Fibroblast of lung (primary cell): Measurements from ENCODE around the gene PCDHA6. TPM values are rescaled to one million over a fixed set of nuclear protein-coding genes. Genes with fewer than 3 reads are reported as not detected.

Experiments used
- DNase-seq, 2 donors: peaks; one replicate each; pipeline versions ENCODE4 v3.0.0 to v3.0.0-alpha.2; 2010; ENCODE audit warnings: low read depth in 2 of 2
- H2AFZ ChIP-seq: 2 replicates; pipeline ENCODE4 v1.5.1; 2012; ENCODE audit warnings: low read length, control low read depth, inconsistent platforms
- H3K27ac ChIP-seq: 2 replicates; pipeline ENCODE4 v1.5.1; 2011; ENCODE audit warnings: low read length, control low read depth; ENCODE audit not compliant: insufficient read depth
- H3K27me3 ChIP-seq: 2 replicates; pipeline ENCODE4 v1.5.1; 2011; ENCODE audit warnings: mild to moderate bottlenecking, low read length; ENCODE audit not compliant: control insufficient read depth, insufficient read depth
- H3K36me3 ChIP-seq: 2 replicates; pipeline ENCODE4 v1.5.1; 2011; ENCODE audit warnings: low read length; ENCODE audit not compliant: control insufficient read depth, insufficient read depth
- H3K4me1 ChIP-seq: 2 replicates; pipeline ENCODE4 v1.5.1; 2011; ENCODE audit warnings: low read length; ENCODE audit not compliant: control insufficient read depth, insufficient read depth; ENCODE audit errors: extremely low read depth
- H3K4me2 ChIP-seq: 2 replicates; pipeline ENCODE4 v1.5.1; 2011; ENCODE audit warnings: low read length, control low read depth; ENCODE audit not compliant: insufficient read depth; ENCODE audit errors: extremely low read depth
- H3K4me3 ChIP-seq, 4 experiments: fragments of 200-600 bp in 1 of 4; sonication (generic) in 1 of 4; replicated peaks in 1 of 4; 2 replicates each; pipeline ENCODE4 v1.5.1; 2011 to 2016; ENCODE audit warnings: low read length in 4 of 4, low read depth in 3 of 4, mild to moderate bottlenecking in 3 of 4, control low read depth in 2 of 4, inconsistent platforms in 1 of 4, mixed read lengths in 1 of 4; ENCODE audit not compliant: insufficient read depth in 1 of 4; ENCODE audit errors: control extremely low read depth in 1 of 4
- H3K79me2 ChIP-seq: 2 replicates; pipeline ENCODE4 v1.5.1; 2012; ENCODE audit warnings: mild to moderate bottlenecking, low read length, inconsistent platforms; ENCODE audit not compliant: control insufficient read depth, insufficient read depth
- H3K9ac ChIP-seq: 2 replicates; pipeline ENCODE4 v1.5.1; 2011; ENCODE audit warnings: mild to moderate bottlenecking, low read length, control low read depth; ENCODE audit not compliant: insufficient read depth
- H3K9me3 ChIP-seq: 2 replicates; pipeline ENCODE4 v1.5.1; 2012; ENCODE audit warnings: low read depth, low read length; ENCODE audit not compliant: control insufficient read depth, insufficient read depth
- H4K20me1 ChIP-seq: 2 replicates; pipeline ENCODE4 v1.5.1; 2011; ENCODE audit warnings: low read length; ENCODE audit not compliant: control insufficient read depth, insufficient read depth; ENCODE audit errors: extremely low read depth
- CTCF ChIP-seq, 2 donors: IDR thresholded peaks in 1 of 2; conservative IDR thresholded peaks in 1 of 2; 1 replicate in 1 of 2; 2 replicates in 1 of 2; pipeline ENCODE4 v1.5.1; 2011 to 2012; ENCODE audit warnings: low read length in 2 of 2, control low read depth in 1 of 2, inconsistent platforms in 1 of 2, low read depth in 1 of 2, mild to moderate bottlenecking in 1 of 2
- EZH2 ChIP-seq: IDR thresholded peaks from 2 replicates; pipeline ENCODE4 v1.5.1; 2012; ENCODE audit warnings: low read length, control low read depth, mild to moderate bottlenecking; ENCODE audit errors: missing control alignments
- polyA minus RNA-seq: library from RNA; depleted of rRNA, polyadenylated mRNA; stranded (reverse); fragments of >200 nt; gene quantifications from 2 replicates; pipeline ENCODE4 v1.2.3, GENCODE V29; 2011; ENCODE audit warnings: low replicate concordance
- polyA plus RNA-seq, 2 donors: library from polyadenylated mRNA; depleted of rRNA in 1 of 2; stranded (reverse) in 1 of 2; unstranded in 1 of 2; fragments of >200 nt; gene quantifications; 2 replicates each; pipeline ENCODE4 v1.2.1, GENCODE V29; 2011 to 2012; ENCODE audit warnings: missing spikeins in 1 of 2
- total RNA-seq: library from RNA; depleted of rRNA; stranded (reverse); fragments of >200 nt; gene quantifications from 2 replicates; pipeline ENCODE4 v1.2.1, GENCODE V29; 2014

The PCDHA6 gene
- total RNA-seq (0.51 and 3.6 TPM in 2 replicates), polyA plus RNA-seq (0.11 and 2.8 TPM in 2 replicates), polyA minus RNA-seq (4.8 TPM in 1 of 2 replicates, not detected in the other)
- 0.07 and 2.0 TPM in 2 replicates for polyA plus RNA-seq (2012)

GRCh38 chr5:140827704-140828361 is at the start of gene PCDHA6:
TSS of gene PCDHA6 (plus strand) at chr5:140827960. CDS start at chr5:140828092, 132 bp downstream.
- no peak for DNase-seq
- H3K9ac ChIP-seq = no peak within 1 kb of the TSS
- H3K9me3 ChIP-seq = no peaks in the 10 kb centered on the region
- no peaks in the 10 kb centered on the region for H3K27me3 ChIP-seq
- H3K4me2 ChIP-seq = no peak within 1 kb of the TSS
- H3K4me1 ChIP-seq = no peaks in the 10 kb centered on the region
- no peak for TF ChIP-seq CTCF (conservative IDR thresholded peaks at IDR 0.05 in 1 of 2, IDR thresholded peaks at IDR 0.05 in 1 of 2; ENCODE audit: low read depth in 1 of 2, low read length in 2 of 2)
- TF ChIP-seq EZH2 = no peak
- peak within 1 kb of the TSS in 1 of 4 experiments; percentile 38 for H3K4me3 ChIP-seq
- no peaks in the 10 kb centered on the region for H3K79me2 ChIP-seq
- no peaks in the 10 kb centered on the region for H3K36me3 ChIP-seq
- H2AFZ ChIP-seq = no peak within 1 kb of the TSS
- H3K27ac ChIP-seq = no peak within 1 kb of the TSS
- no peaks in the 10 kb centered on the region for H4K20me1 ChIP-seq

DNA sequence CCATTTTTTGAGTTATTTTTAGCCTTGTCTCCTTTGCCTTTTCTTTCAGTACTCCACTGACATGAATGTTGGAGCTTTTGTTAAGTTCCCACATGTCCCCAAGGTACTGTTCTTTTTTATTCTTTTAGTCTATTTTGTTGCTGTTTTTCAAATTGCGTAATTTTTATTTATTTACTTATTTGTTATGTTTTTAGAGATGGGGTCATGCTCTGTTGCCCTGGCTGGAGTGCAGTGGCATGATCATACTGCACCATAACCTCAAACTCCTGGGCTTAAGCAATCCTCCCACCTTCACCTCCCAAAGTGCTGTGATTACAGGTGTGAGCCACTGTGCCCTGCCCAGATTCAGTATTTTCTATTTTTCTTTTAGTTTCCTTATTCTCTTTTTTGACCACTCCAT is 47.2 kb upstream of the PCDHA6 start:
- H3K27ac ChIP-seq = no peak overlapping the region

More for the DNA sequence above, 47.2 kb upstream of the PCDHA6 start:
- Histone ChIP-seq H3K4me1 (no peaks in the 10 kb centered on the region), H3K79me2 (no peaks in the 10 kb centered on the region), H4K20me1 (no peaks in the 10 kb centered on the region), H3K9ac (no peak overlapping the region), H3K9me3 (no peaks in the 10 kb centered on the region), H3K36me3 (no peaks in the 10 kb centered on the region), H3K4me2 (no peak overlapping the region), H3K27me3 (no peaks in the 10 kb centered on the region), H2AFZ (no peak overlapping the region), H3K4me3 (no peak overlapping the region)
- no peak for DNase-seq
- TF ChIP-seq EZH2 (no peak), CTCF (conservative IDR thresholded peaks at IDR 0.05 in 1 of 2, IDR thresholded peaks at IDR 0.05 in 1 of 2; ENCODE audit: low read depth in 1 of 2, low read length in 2 of 2) (no peak)
